H1 (cell line): ENCODE results near the gene TTC36. TPM values are rescaled to one million over a fixed set of nuclear protein-coding genes. Genes with fewer than 3 reads are reported as not detected.

Experiments used
- polyA plus RNA-seq, 7 experiments: library from polyadenylated mRNA; depleted of rRNA in 3 of 7; stranded (reverse) in 5 of 7; unstranded in 2 of 7; fragments of >200 nt in 5 of 7; fragments of 200-250 nt in 2 of 7; gene quantifications; 1 replicate in 5 of 7; 2 replicates in 1 of 7; 4 replicates in 1 of 7; pipeline versions ENCODE4 v1.2.1 to v1.2.3, GENCODE V29; 2011 to 2013; ENCODE audit warnings: missing spikeins in 2 of 7, mixed read lengths in 2 of 7
- total RNA-seq: library from RNA; stranded (reverse); fragmentation: NEBNext Ultra II Directional; extraction: Animal tissue kit (Norgen Biotek cat#: 25700); gene quantifications from 2 replicates; pipeline ENCODE4 v1.2.1, GENCODE V29; 2021

TTC36 gene
- total and polyA plus RNA-seq, 2 of the 8 experiments (the other 6 are each of a cell fraction or from before 2014, with no cell fraction given) = not detected

Other genes starting within 250 kb of the TTC36 start
- gene CD3E, start 222.7 kb upstream of the TTC36 start, total RNA-seq = not detected in 2 replicates
- gene CD3E, start 222.7 kb upstream of the TTC36 start, polyA plus RNA-seq (2011; rRNA removed) = 0.05 TPM in 1 of 2 replicates, not detected in the other
- gene CD3D, start 184.8 kb upstream of the TTC36 start, total RNA-seq = not detected in 2 replicates
- gene CD3D, start 184.8 kb upstream of the TTC36 start, polyA plus RNA-seq (2011; rRNA removed) = not detected in 2 replicates
- gene CD3G, start 183.1 kb upstream of the TTC36 start, total RNA-seq = not detected in 2 replicates
- 0.02 TPM in 1 of 2 replicates, not detected in the other for gene CD3G, start 183.1 kb upstream of the TTC36 start, polyA plus RNA-seq (2011; rRNA removed)
- 33.5 and 34.5 TPM in 2 replicates for gene UBE4A, start 167.9 kb upstream of the TTC36 start, total RNA-seq
- gene UBE4A, start 167.9 kb upstream of the TTC36 start, polyA plus RNA-seq (2011; rRNA removed) = 7.9 and 11.3 TPM in 2 replicates
- gene ATP5MG, start 125.9 kb upstream of the TTC36 start, total RNA-seq = 237 and 251 TPM in 2 replicates
- 322 and 464 TPM in 2 replicates for gene ATP5MG, start 125.9 kb upstream of the TTC36 start, polyA plus RNA-seq (2011; rRNA removed)
- gene KMT2A, start 91.0 kb upstream of the TTC36 start, total RNA-seq = 59.1 and 62.1 TPM in 2 replicates
- gene KMT2A, start 91.0 kb upstream of the TTC36 start, polyA plus RNA-seq (2011; rRNA removed) = 32.0 and 35.9 TPM in 2 replicates
- gene TMEM25, start 3.7 kb downstream of the TTC36 start, total RNA-seq = 13.7 and 18.3 TPM in 2 replicates
- gene TMEM25, start 3.7 kb downstream of the TTC36 start, polyA plus RNA-seq (2011; rRNA removed) = 26.8 and 37.0 TPM in 2 replicates
- 11.2 and 11.5 TPM in 2 replicates for gene IFT46, start 38.5 kb downstream of the TTC36 start, total RNA-seq
- gene IFT46, start 38.5 kb downstream of the TTC36 start, polyA plus RNA-seq (2011; rRNA removed) = 10.3 and 12.3 TPM in 2 replicates
- 132 and 137 TPM in 2 replicates for gene ARCN1, start 44.9 kb downstream of the TTC36 start, total RNA-seq
- 82.1 and 146 TPM in 2 replicates for gene ARCN1, start 44.9 kb downstream of the TTC36 start, polyA plus RNA-seq (2011; rRNA removed)
- gene PHLDB1, start 80.1 kb downstream of the TTC36 start, total RNA-seq = 74.8 and 74.9 TPM in 2 replicates
- gene PHLDB1, start 80.1 kb downstream of the TTC36 start, polyA plus RNA-seq (2011; rRNA removed) = 53.9 and 70.6 TPM in 2 replicates
- gene TREH, start 152.2 kb downstream of the TTC36 start, total RNA-seq = not detected in 2 replicates
- 0.03 TPM in 1 of 2 replicates, not detected in the other for gene TREH, start 152.2 kb downstream of the TTC36 start, polyA plus RNA-seq (2011; rRNA removed)